IMR-90 (cell line): ENCODE measurements around the gene DAPL1. TPM values are rescaled to one million over a fixed set of nuclear protein-coding genes. Genes with fewer than 3 reads are reported as not detected.
A peak's percentile ranks its signal among the peaks of the same experiment; 100 is the strongest.

Experiments
- ATAC-seq: fragments of 200-7000 bp; cut with Tn5 transposase; 2 replicates; pipeline ENCODE4 v1.9.1; 2020; ENCODE audit warnings: low read depth, mild to moderate bottlenecking, moderate library complexity
- BruUV-seq: library from RNA; stranded (reverse); fragments of 400-500 nt; replicated peaks from 2 replicates; lab custom pipeline; 2021; lab: Mats Ljungman, UMichigan
- CTCF ChIA-PET: fragments of 300-600 bp; formaldehyde crosslinking; extraction: SDS; loops from one replicate; lab custom pipeline; 2021; ENCODE audit warnings: antibody characterized with exemption; lab: Yijun Ruan, JAX
- POLR2A ChIA-PET: fragments of 300-600 bp; sonication (Branson Sonifier 250); formaldehyde crosslinking; loops from one replicate; lab custom pipeline; 2022; ENCODE audit warnings: antibody characterized with exemption; ENCODE audit not compliant: unreplicated experiment; lab: Charles Lee
- DNase-seq: peaks from one replicate; pipeline ENCODE4 v3.0.0; 2013
- H2AFZ ChIP-seq: replicated peaks from 2 replicates; pipeline ENCODE3; 2013; ENCODE audit warnings: low read length, mild to moderate bottlenecking; ENCODE audit not compliant: poor library complexity
- H2AK5ac ChIP-seq: 2 replicates; pipeline ENCODE4 v1.6.1; 2013; ENCODE audit warnings: low read depth, low read length, inconsistent platforms
- H2AK9ac ChIP-seq: replicated peaks from 2 replicates; pipeline ENCODE3; 2013; ENCODE audit warnings: mild to moderate bottlenecking, low read depth, low read length, moderate library complexity; ENCODE audit not compliant: poor library complexity
- H2BK120ac ChIP-seq: 2 replicates; pipeline ENCODE4 v1.6.1; 2013; ENCODE audit warnings: low read depth, low read length, inconsistent platforms
- H2BK15ac ChIP-seq: 3 replicates; pipeline ENCODE4 v1.6.1; 2013; ENCODE audit warnings: low read depth, low read length, inconsistent platforms
- H2BK20ac ChIP-seq: 2 replicates; pipeline ENCODE4 v1.6.1; 2013; ENCODE audit warnings: low read depth, mild to moderate bottlenecking, inconsistent platforms, low read length, moderate library complexity
- H2BK5ac ChIP-seq: 2 replicates; pipeline ENCODE4 v1.6.1; 2013; ENCODE audit warnings: mild to moderate bottlenecking, low read depth, low read length, inconsistent platforms; ENCODE audit not compliant: poor library complexity, severe bottlenecking
- H3K14ac ChIP-seq: replicated peaks from 2 replicates; pipeline ENCODE4 v1.6.1; 2013; ENCODE audit warnings: low read depth, low read length, inconsistent platforms
- H3K18ac ChIP-seq: 2 replicates; pipeline ENCODE4 v1.6.1; 2013; ENCODE audit warnings: low read depth, low read length, control low read depth
- H3K23ac ChIP-seq: 2 replicates; pipeline ENCODE4 v1.6.1; 2013; ENCODE audit warnings: low read depth, low read length, inconsistent platforms
- H3K27ac ChIP-seq: 2 replicates; pipeline ENCODE4 v1.5.1; 2013; ENCODE audit warnings: mild to moderate bottlenecking, control low read depth, low read length; ENCODE audit not compliant: insufficient read depth
- H3K27me3 ChIP-seq: 2 replicates; pipeline ENCODE4 v1.6.1; 2013; ENCODE audit warnings: low read length; ENCODE audit not compliant: control insufficient read depth, insufficient read depth
- H3K36me3 ChIP-seq: 2 replicates; pipeline ENCODE4 v1.6.1; 2013; ENCODE audit warnings: low read length, mixed read lengths; ENCODE audit not compliant: control insufficient read depth, insufficient read depth
- H3K4ac ChIP-seq: 2 replicates; pipeline ENCODE4 v1.6.1; 2013; ENCODE audit warnings: low read depth, low read length, inconsistent platforms
- H3K4me1 ChIP-seq: 2 replicates; pipeline ENCODE4 v1.6.1; 2013; ENCODE audit warnings: low read length, mixed read lengths; ENCODE audit not compliant: control insufficient read depth, insufficient read depth
- H3K4me2 ChIP-seq: 2 replicates; pipeline ENCODE4 v1.6.1; 2013; ENCODE audit warnings: low read depth, mild to moderate bottlenecking, control low read depth, low read length, moderate library complexity
- H3K4me3 ChIP-seq: 2 replicates; pipeline ENCODE4 v1.5.1; 2013; ENCODE audit warnings: low read depth, mild to moderate bottlenecking, control low read depth, low read length, moderate library complexity; ENCODE audit not compliant: insufficient read depth
- H3K56ac ChIP-seq: 2 replicates; pipeline ENCODE4 v1.6.1; 2013; ENCODE audit warnings: low read length, inconsistent platforms; ENCODE audit not compliant: insufficient read depth; ENCODE audit errors: extremely low read depth
- H3K79me1 ChIP-seq, 2 experiments: 2 replicates each; pipeline ENCODE4 v1.6.1; 2013; ENCODE audit warnings: low read length in 2 of 2, inconsistent platforms in 1 of 2, low read depth in 1 of 2
- H3K9ac ChIP-seq: 2 replicates; pipeline ENCODE4 v1.6.1; 2013; ENCODE audit warnings: low read depth, low read length, control low read depth
- H3K9me1 ChIP-seq: 2 replicates; pipeline ENCODE4 v1.6.1; 2013; ENCODE audit warnings: low read length, inconsistent platforms; ENCODE audit not compliant: insufficient read depth
- H3K9me3 ChIP-seq: 2 replicates; pipeline ENCODE4 v1.6.1; 2013; ENCODE audit warnings: low read length; ENCODE audit not compliant: control insufficient read depth, insufficient read depth
- H4K20me1 ChIP-seq: 2 replicates; pipeline ENCODE4 v1.6.1; 2013; ENCODE audit warnings: low read length, inconsistent platforms; ENCODE audit not compliant: insufficient read depth
- H4K5ac ChIP-seq: 2 replicates; pipeline ENCODE4 v1.6.1; 2013; ENCODE audit warnings: mild to moderate bottlenecking, low read depth, low read length, control low read depth
- H4K8ac ChIP-seq, 2 experiments: 2 replicates each; pipeline ENCODE4 v1.6.1; 2013; ENCODE audit warnings: low read depth in 2 of 2, low read length in 2 of 2, control low read depth in 1 of 2, inconsistent platforms in 1 of 2
- H4K91ac ChIP-seq: 2 replicates; pipeline ENCODE4 v1.6.1; 2013; ENCODE audit warnings: low read depth, low read length, inconsistent platforms; ENCODE audit not compliant: insufficient read depth
- BHLHE40 ChIP-seq: fragments of 150-350 bp; IDR thresholded peaks from 2 replicates; pipeline ENCODE4 v1.6.1; 2016; ENCODE audit warnings: mild to moderate bottlenecking, low read depth, low read length
- MAFK ChIP-seq: IDR thresholded peaks from 2 replicates; pipeline ENCODE4 v1.6.1; 2012; ENCODE audit warnings: low read depth, low read length, improper control_type of control experiment
- WGBS, 2 experiments: methylation state at CpG; one replicate each; pipeline versions ENCODE4 v1.1.5 to v1.1.7; 2013; ENCODE audit warnings: missing lambda C conversion rate in 2 of 2; ENCODE audit not compliant: insufficient read length in 1 of 2; ENCODE audit errors: extremely low coverage in 2 of 2; 5-methylcytosine and 5-hydroxymethylcytosine counted together
- dilution Hi-C: fragments of 300-500 bp; cut with HindIII; formaldehyde crosslinking; loops from one replicate; pipeline ENCODE4 v1.14.3; 2018; ENCODE audit warnings: low sequenced_read_pairs; ENCODE audit not compliant: unreplicated experiment
- in situ Hi-C: fragments of 300-500 bp; cut with MboI; formaldehyde crosslinking; loops from 3 replicates; pipeline ENCODE4 v1.14.3; 2019; ENCODE audit warnings: low sequenced_read_pairs, inconsistent platforms, mixed read lengths
- intact Hi-C: fragments of 100-400 bp; cut with micrococcal nuclease; formaldehyde crosslinking; loops from 2 replicates; pipeline ENCODE4 v1.10.0; 2022
- polyA plus RNA-seq, 3 experiments: library from polyadenylated mRNA; depleted of rRNA; stranded (reverse); fragments of >200 nt; gene quantifications; 2 replicates each; pipeline ENCODE4 v1.2.3, GENCODE V29; 2012; ENCODE audit warnings: low replicate concordance in 1 of 3
- total RNA-seq: library from RNA; depleted of rRNA; stranded (reverse); fragments of >200 nt; gene quantifications from 2 replicates; pipeline ENCODE4 v1.2.3, GENCODE V29; 2012

Gene DAPL1
- total and polyA plus RNA-seq, 2 of the 4 experiments (the other 2 are of a cell fraction): not detected

GRCh38 chr2:158748926-158749590 is 46.1 kb upstream of the DAPL1 start:
- Histone ChIP-seq H2AFZ (no peak overlapping the region), H2BK15ac (no peak overlapping the region), H2AK5ac (no peak overlapping the region), H3K4me3 (no peak overlapping the region), H3K9me1 (no peaks in the 10 kb centered on the region), H3K79me1 (no peaks in the 10 kb centered on the region), H3K36me3 (no peaks in the 10 kb centered on the region), H4K8ac (no peak overlapping the region), H2BK20ac (no peak overlapping the region), H4K5ac (no peak overlapping the region), H3K23ac (no peak overlapping the region), H3K14ac (no peak overlapping the region), H3K9me3 (no peaks in the 10 kb centered on the region), H2BK120ac (no peak overlapping the region), H3K9ac (no peak overlapping the region), H3K4me1 (no peaks in the 10 kb centered on the region), H3K18ac (no peak overlapping the region), H3K56ac (no peak overlapping the region), H3K27ac (no peak overlapping the region), H4K91ac (no peak overlapping the region), H3K4me2 (no peak overlapping the region), H2AK9ac (no peak overlapping the region), H3K27me3 (peaks cover 24% of the 10 kb centered on the region), H4K20me1 (no peaks in the 10 kb centered on the region), H2BK5ac (no peak overlapping the region), H3K4ac (no peak overlapping the region)
- intact Hi-C loops (no loop called here), dilution Hi-C loops (no loop called here), in situ Hi-C loops (loop anchor here (5.0 to 10.0 kb wide), 3 partner anchors 294 to 717 kb away; partner anchors contain the start of genes CCDC148 and PKP4)
- peak; percentile 67 for TF ChIP-seq MAFK
- TF ChIP-seq BHLHE40: no peak
- ATAC-seq (no peak), DNase-seq (no peak)
- CTCF ChIA-PET: no interaction called here
- WGBS, 2 experiments: no CpG with 5 or more reads among the region's 2 CpGs
- POLR2A ChIA-PET: no interaction called here
- BruUV-seq: no TSS peak
